ENCODE results near the gene PLCD4.

PLCD4 gene

DNA sequence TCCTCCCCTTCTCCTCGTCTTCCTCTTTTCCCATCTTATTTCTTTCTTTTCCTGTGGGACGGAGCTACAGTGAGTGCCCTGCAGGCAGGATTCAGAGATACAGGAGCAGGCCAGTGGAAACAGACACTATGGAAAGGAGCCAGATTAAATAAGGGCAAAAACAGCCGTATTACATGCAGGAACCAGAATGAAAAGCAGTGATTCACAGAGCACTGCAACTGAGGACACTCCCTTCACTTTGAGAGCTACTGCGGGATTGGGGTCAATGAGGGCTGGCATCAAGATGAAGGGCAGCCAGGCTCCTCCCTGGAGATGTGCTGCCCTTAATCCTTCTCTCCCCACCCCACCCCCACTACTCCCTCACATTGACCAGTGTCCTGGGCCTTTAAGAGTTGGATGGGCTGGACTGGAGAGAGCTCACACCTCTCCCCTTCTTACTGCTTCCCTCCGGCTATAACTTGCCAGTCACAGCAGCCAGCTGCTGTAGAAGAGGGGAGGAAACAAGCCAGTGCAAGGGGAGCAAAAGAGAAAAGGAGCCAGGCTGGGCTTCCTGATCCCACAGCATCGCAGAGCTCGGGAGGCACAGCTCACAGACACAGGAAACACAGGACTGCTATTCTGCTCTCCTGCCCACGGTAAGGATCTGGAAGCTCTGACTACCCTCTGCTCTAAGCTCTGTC is at the start of gene PLCD4:
PLCD4 (plus strand) TSS at position 464 of the 680 bp plus-strand sequence. CDS start 7,841 bp downstream, outside the sequence.
- DNase-seq (ENCODE audit: low spot score): no peak

DNA sequence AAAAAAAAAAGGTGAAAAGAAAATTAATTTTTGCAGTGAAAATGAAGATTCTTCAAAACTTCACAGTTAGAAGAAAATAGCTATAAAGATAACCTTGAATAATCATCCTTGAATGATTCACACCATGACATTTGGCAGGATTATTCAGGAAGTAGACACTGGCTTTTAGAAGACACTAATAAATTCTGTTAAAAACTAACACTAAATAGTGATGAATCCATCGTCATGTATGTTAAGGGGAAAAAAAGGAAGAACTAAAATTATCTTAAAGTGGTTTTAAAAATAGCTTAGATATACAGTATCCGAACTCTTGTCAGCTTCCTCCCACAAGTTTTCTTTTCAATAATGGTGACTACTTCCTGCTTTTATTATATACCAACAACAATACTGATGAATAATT is 49.8 kb upstream of the PLCD4 start:
- DNase-seq (ENCODE audit: low spot score): no peak

DNA sequence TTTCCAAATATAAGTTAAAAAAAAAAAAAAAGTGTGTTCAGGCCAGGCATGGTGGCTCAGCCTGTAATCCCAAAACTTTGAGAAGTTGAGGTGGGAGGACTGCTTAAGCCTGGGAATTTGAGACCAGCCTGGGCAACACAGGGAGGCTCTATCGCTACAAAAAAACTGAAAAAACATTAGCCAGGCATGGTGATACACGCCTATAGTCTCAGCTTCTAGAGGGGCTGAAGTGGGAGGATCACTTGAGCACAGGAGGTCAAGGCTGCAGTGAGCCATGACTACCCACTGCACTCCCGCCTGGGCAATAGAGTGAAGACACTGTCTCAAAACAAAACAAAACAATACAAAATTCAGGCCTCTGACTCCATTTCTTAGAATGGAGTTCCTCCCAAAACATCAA is 48.7 kb upstream of the PLCD4 start:
- no peak for DNase-seq (ENCODE audit: low spot score)

DNA sequence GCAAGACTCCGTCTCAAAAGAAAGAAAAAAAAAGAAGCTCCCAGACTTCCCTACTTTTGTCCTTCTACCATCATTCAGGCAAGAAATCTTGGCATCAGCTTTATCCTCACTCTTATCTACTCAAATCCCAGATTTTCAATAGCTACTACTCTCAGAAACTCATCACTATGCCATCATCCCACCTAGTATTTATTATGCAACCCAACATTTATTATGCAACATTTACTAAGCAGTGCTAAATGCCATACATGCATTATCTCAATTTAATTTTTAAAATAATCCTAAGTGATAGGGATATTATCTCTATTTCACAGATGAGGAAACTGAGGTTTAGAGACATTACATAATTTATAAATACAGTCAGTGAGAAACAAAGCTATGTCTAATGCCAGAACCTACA is 43.6 kb upstream of the PLCD4 start:
- no peak for DNase-seq (ENCODE audit: low spot score)

DNA sequence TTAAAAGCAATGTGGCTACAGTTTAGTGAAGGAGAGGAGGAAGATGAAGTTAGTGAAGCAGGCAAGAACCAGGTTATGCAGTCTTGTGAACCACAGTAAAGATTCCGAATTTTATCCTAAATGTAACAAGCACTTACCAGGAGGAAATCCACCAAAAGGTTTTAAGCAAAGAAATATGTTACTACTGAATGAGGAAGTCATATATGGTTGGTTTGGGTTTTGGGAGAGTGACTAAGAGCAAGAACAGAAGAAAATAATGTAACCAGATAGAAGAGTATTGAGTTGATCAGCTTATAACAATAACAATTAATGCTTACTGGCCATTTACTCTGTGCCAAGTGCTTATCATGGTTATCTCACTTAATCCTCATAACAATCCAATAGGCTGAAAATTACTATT is 41.4 kb upstream of the PLCD4 start:
- DNase-seq (ENCODE audit: low spot score): no peak

DNA sequence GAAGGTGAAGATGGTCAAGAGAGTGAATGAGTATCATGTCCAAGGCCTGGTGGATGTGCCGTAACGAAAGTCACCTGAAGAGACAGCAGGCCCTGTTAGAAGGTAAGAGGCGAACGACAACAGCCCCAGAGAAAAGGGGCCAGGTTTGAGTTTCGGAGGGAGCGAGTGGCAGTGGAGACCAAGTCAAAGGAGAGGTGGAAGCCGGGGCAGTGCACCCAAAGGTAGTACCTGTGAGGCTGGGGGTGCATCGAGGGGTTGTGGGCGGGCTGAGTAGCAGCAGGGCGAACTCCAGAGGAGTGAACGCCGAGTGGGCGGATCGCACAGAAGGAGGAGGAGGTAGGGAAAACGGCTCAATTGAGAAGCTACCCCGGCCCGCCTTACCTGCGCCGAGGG is 39.9 kb upstream of the PLCD4 start:
- no peak for DNase-seq (ENCODE audit: low spot score)

DNA sequence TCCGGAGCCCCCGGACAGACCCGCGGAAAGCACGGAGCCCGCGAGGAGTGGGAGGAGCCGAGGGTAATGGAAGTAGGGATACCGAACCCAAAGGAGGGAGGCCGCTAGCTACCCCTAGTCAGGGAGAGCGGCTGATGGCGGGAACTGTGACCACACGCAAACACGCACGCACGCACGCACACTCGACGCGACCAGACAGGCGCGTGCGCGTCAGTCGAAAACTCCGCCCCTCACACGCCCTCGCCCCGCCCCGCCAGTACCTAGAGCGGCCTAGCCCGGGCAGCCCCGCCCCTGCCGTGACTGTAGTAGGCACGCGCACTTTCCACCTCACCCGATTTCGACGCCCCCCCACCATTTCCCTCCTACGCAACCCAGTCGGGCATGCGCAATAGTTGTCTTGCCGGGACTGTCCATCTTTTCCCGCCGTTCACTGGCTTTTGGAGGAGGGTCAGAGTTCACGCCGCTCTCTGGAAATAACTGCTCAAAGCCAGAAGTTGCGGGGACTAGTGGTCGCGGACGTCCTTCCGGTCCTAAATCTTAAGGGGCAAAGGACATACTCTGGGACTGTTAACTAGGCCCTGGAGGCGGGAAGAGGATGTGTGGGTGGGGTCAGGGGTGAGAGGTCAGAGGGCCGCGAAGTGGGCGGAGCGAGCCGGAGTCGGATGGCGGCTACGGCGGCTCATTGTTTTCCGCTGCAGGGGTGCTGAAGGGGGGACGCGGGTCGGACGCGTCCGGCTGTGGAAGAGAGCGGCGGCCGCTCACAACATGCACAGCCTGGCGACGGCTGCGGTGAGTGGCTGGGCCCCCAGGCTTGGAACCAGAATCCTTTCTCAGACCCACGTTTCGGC is 39.3 kb upstream of the PLCD4 start, which contains the start of the genes CNOT9 and USP37:
CNOT9 (plus strand) TSS at position 650 of the 848 bp plus-strand sequence; CDS start at position 766, 116 bp downstream.
USP37 (minus strand) TSS at position 162 of the 848 bp plus-strand sequence. CDS start 9,698 bp downstream, outside the sequence.
- peak; percentile 77 for DNase-seq (ENCODE audit: low spot score)

DNA sequence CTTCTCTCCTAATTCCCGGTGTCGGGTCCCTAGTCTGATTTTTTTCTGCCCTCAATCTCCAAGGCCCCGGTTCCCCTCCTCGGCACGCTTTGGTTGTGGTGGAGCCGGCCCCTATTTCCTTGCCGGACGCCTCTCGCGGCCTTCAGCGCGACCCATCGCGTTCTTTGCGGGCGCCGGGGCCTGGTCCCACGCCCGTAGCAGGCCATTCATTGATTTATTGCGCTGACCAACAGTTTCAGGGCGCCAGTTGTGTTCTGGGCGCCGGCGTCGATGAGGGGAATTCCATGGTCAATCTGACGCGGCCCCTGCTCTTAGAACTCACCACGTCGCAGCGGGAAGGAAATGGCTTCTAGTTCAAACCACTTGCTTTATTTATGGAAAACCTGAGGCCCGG is 38.7 kb upstream of the PLCD4 start:
- peak; percentile 30 for DNase-seq (ENCODE audit: low spot score)

DNA sequence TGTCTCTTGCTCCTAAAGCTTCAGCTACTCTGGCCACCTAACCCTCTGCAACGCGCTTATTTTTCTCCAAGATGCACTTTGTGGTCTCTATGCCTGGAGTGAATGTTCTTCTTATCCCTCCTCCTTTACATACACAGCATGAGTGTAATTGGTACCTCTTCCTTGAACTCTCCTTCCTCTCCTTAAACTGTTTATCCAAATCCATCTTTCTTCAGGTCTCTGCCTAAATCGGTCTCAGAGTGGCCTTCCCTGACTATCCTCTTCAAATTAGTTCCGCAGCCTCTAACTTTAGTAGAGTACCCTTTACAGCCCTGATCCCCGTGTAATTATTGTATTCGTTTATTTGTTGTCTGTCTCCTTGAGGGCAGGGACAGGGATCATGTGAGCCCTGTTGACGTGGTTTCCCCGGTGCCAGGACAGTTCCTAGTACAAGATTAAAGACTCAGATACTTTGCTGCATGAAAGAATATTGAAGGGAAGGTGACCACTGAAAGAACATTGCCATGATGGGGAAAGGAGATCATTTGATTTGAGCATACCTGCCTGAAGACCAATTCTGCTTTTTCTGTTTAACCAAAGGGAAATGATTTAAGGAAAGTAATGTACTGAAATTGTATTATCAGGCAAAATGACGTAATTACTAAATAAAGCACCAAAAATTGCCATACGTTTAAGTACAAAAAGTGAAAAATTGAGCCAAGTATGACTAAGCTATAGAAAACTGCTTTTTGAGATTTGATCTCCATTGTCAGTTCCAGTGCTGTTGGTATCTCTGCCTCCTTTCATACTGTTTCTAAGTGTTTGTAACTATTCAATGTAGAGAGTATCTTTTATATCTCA is 37.8 kb upstream of the PLCD4 start:
- no peak for DNase-seq (ENCODE audit: low spot score)

DNA sequence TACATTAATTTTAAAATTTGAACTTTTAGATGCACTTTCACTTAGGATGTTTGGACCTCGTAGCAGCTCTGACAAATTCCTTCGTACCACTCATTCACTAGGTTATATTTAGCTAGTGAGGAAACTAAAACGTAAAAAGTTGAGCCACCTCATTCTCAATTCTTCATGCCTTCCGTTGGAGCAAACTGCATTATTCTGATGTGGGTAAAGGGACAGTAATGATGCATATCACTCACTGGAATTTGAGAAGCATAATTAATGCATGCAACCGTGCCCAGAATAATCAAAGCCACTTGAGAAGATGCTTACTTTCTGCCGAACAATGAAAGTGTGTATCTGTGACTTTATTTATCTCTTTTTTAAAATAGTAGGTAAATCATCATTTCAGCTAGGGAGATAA is 36.8 kb upstream of the PLCD4 start:
- DNase-seq (ENCODE audit: low spot score): no peak

DNA sequence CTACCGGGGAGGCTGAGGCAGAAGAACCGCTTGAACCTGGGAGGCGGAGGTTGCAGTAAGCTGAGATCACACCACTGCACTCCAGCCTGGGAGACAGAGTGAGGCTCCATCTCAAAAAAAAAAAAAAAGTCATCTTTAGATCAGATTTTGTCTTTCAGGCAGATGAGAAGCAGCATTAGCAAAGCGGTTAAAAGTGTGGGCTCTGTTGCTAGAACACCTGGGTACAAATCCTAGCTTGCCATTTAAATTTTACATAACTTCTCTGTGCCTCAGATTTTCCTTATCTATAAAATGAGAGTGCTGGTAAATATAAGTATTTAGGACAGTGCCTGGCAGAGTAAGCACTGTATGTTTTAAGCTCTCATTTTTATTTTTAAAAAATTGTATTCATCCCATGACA is 30.8 kb upstream of the PLCD4 start:
- DNase-seq (ENCODE audit: low spot score): no peak

DNA sequence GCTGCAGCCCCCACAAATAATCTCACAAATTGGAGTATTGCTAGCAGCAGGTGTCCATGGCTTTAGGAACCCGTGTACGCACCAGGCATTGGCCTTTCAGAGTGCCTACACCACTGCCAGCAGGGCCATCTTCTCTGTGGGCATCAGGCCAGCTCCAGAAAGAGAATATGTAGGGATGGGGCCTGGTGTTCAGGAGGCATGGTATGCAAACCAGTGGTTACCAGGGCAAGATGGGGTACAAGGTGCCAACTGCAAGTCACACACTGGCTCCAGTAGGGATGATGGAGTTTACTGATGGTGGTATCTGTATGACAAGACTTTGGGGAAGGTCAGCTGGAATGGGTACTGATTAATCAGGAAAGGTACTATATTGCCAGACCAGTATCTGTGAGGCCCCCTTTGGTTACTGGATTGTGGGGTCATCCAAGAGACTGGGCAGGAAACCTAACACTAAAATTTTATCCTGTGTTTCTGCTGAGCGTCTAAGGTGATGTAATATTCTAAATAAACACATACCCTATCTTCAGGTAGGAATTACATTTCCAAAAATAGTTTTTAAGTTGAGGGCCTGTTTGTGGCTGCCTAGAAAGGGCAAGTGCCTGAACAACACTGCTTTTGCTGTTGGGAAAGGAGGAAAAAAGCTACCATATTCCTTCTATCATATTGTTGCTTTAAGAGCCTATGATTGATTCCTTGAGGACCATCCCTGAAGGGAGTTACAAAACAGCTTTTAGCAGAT is 30.0 kb upstream of the PLCD4 start:
- no peak for DNase-seq (ENCODE audit: low spot score)

DNA sequence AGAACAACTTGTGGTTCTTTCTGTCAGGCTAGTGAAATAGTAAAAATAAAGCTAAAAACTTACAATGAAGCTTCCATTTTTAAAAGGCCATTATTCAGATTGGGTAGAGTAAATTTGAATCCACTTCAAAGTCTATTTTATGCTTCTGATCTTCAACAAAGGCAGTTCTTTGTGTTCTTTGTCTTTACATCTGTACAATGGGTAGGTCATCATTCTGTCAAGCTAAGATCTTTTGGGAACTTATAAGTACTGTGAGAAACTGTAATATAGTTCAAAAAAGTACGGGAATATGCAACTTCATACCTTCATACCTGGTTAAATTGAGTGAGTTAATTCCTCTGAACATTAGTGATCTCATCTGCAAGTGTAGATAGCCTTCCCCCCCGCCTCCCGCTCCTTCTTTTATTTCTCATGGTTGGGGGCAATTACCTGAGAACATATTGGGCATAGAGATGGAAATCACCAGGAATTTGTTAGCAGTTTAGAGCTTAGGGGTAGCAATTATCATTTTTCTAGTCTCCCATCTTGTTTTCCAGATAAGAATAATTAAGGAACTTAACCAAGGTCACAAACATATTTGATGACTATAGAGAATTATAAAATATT is 29.3 kb upstream of the PLCD4 start:
- no peak for DNase-seq (ENCODE audit: low spot score)

DNA sequence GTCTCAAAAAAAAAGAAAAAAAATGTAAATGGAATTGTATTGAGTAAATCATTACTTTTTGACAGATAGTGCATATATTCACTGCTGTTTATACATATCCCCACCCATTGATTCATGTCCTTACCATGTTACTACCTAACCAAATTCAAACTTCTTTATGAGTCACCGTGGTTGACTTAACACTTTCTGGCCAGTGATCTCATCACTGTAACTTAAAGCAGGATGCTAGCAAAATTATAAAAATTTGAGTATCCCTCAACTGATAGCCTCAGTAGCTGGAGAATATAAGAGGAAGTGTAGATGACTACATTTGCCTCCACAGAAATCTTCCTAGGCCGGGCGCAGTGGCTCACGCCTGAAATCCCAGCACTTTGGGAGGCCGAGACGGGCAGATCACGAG is 25.6 kb upstream of the PLCD4 start:
- no peak for DNase-seq (ENCODE audit: low spot score)

DNA sequence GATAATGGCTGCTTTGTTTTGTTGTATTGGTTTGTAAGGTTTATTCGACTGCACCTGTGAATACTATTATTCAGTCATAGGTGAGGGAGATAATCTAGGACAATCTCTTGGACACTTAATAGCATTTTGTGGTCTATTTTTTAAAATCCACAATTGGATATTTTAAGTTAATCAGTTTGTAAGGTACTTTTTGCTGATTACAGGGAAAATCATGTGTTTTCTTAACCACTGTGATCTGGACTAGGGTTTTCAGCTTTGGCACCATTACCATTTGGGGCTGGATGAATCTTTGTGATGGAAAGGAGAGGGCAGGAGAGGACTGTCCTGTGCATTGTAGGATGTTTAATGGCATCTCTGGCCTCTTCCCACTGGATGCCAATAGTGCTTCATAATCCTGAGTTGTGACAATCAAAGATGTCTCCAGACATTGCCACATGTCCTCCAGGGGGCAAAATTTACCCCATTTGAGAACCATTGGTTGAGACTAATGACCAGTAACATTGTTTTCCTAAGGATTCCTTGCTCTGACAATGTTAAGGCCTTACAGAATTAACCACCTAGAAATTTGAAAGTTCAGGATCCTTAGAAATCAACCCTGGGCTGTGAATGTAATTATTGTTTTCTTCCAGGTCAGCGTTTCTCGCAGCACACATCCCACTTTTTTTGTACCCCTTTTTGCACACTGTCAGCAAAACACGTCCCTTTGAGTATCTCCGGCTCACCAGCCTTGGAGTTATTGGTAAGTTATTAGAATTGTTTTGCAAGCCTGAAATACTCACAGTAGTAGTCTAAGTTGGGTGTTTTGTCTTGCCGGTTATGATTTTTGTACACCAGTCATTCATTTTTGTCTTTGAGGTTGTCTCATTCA is 23.5 kb upstream of the PLCD4 start:
- DNase-seq (ENCODE audit: low spot score): no peak

DNA sequence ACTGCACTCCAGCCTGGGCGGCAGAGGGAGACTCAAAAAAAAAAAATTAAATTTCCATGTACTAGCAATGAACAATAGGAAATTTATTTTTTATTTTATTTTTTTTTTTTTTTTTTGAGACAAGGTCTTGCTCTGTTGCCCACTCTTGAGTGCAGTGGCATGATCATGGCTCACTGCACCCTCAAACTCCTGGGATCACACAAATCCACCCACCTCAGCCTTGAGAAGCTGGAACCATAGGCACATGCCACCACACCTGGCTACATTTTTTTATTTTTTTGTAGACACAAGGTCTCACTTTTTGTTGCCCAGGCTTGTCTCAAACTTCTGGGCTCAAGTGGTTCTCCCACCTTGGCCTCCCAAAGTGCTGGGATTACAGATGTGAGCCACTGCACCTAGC is 22.2 kb upstream of the PLCD4 start:
- DNase-seq (ENCODE audit: low spot score): no peak

DNA sequence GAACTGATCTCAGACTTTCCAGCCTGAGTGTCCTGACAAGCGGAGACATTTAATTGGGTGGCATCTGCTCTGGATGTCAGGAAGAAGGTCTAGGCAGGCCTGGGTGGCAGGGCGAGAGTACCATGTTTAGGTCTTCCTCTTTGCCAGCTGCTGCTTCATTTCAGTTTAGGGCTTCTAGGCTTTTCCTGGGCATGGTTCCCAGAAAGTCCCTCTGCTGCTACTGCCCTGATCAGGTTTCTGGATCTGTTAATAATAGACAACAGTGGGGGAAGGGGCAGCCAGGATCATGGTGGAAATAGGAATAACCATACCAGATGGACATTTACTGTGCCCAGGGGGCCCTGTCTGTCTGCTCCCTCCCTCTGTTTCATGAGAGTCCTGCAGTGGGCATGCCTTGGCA is 2.3 kb upstream of the PLCD4 start:
- no peak for DNase-seq (ENCODE audit: low spot score)

DNA sequence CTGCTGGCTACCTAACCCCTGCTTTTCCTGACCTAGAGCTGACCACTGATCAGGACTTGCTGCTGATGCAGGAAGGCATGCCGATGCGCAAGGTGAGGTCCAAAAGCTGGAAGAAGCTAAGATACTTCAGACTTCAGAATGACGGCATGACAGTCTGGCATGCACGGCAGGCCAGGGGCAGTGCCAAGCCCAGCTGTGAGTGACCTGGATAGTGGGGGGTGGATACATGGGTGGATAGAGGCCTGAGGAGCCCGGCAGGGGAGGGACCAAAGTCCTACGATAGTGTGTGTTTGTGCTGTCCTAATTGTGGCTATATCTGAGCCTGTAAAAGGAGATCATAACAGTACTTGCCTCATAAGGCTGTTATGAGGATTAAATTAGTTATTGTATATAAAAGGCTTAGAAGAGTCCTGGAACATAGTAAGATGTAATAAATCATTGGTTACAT is 8.2 kb downstream of the PLCD4 start:
- DNase-seq (ENCODE audit: low spot score): no peak

DNA sequence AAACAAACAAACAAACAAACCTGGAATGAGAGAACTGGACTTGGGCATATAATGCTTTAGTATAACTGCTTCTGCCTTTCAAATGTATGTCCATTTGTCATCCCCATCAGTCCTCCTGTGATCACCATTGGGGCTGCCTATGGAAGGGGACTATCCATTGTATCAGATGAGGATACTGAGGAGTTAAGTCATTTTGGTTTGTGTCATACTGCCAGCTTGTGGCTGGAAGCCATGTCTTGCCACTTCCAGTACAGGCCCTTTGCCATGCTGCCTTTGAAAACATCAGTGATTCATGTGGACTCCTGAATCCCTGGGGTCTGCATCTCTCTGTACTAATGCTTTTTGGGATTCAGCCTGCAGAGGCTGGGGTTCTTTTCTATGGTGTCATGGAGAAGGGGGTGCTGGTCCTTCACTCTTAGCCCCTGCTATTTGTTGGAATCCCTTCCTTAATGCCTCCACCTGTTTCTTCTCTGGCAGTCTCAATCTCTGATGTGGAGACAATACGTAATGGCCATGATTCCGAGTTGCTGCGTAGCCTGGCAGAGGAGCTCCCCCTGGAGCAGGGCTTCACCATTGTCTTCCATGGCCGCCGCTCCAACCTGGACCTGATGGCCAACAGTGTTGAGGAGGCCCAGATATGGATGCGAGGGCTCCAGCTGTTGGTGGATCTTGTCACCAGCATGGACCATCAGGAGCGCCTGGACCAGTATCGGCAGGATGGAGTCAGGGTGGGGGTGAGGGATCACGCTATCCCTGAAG is 10.6 kb downstream of the PLCD4 start:
- no peak for DNase-seq (ENCODE audit: low spot score)

Data from HuH-7.5 (cell line).